ENCODE results near the gene FKBP11. TPM values are rescaled to one million over a fixed set of nuclear protein-coding genes. Genes with fewer than 3 reads are reported as not detected.

FKBP11 gene
- total RNA-seq, 1 experiment from 2014 or later = 21.1 TPM

GRCh38 chr12:48957141-48958048, 32.1 kb upstream of the FKBP11 start, which contains the start of gene ARF3:
ARF3 (minus strand) TSS chr12:48957487; CDS start chr12:48941095, 16,392 bp downstream.
- ChIA-PET POLR2A (interaction anchor here (0.6 to 1.1 kb wide), 3 partner anchors 11 to 38 kb away, joined by 3 to 8 read pairs (median 6); no protein-coding TSS in a partner anchor), CTCF (interaction anchor here (0.6 to 1.0 kb wide), 3 partner anchors 20 to 112 kb away, joined by 3 to 7 read pairs (median 3); partner anchors contain the start of gene WNT1)
- ATAC-seq (peak; percentile 96), DNase-seq (ENCODE audit: low read depth, low spot score) (peak; percentile 72)
- H3K36me3 ChIP-seq (ENCODE audit: control insufficient read depth, insufficient read depth, low read length) = peaks cover 6% of the 10 kb centered on the region; the same call in 1 of the 2 replicates
- H3K27me3 ChIP-seq (ENCODE audit: control insufficient read depth, insufficient read depth, low read length) = no peaks in the 10 kb centered on the region
- no TSS peak for BruUV-seq (replicated peaks)
- intact Hi-C loops (cut with micrococcal nuclease; ENCODE audit: unreplicated experiment) = no loop called here
- TF ChIP-seq CTCF (IDR thresholded peaks at IDR 0.05) = no peak
- peak; percentile 88 for TF ChIP-seq POLR2AphosphoS5 (IDR thresholded peaks at IDR 0.05; ENCODE audit: low read depth, low read length)
- no peak for TF ChIP-seq REST (IDR thresholded peaks at IDR 0.05; ENCODE audit: insufficient read depth in 1 of 2, low read depth in 2 of 2, low read length in 1 of 2)
- TF ChIP-seq TCF7L2 (IDR thresholded peaks at IDR 0.05; ENCODE audit: low read depth, low read length) = no peak
- TF ChIP-seq SIN3A (IDR thresholded peaks at IDR 0.05; ENCODE audit: borderline replicate concordance, insufficient read depth, low read depth, low read length) = peak; percentile 98
- no peaks in the 10 kb centered on the region for H3K9me3 ChIP-seq (ENCODE audit: control insufficient read depth, insufficient read depth, low read depth, low read length)
- peak within 1 kb of the TSS; percentile 92 for H3K27ac ChIP-seq (ENCODE audit: low read length)
- H3K4me1 ChIP-seq (ENCODE audit: control insufficient read depth, insufficient read depth, low read length) = peaks cover 18% of the 10 kb centered on the region
- in situ Hi-C loops (cut with HindIII; ENCODE audit: low pct_unique_long_range_greater_than_20kb, low sequenced_read_pairs) = no loop called here
- H3K4me3 ChIP-seq (ENCODE audit: low read depth in 2 of 2, low read length in 2 of 2) = peak within 1 kb of the TSS; percentile 96

- in situ Hi-C loops (cut with HindIII; ENCODE audit: low pct_unique_long_range_greater_than_20kb, low sequenced_read_pairs) = no loop called here
- intact Hi-C loops (cut with micrococcal nuclease; ENCODE audit: unreplicated experiment) = no loop called here
- BruUV-seq (replicated peaks) = no TSS peak
Measured at GRCh38 chr12:48956279-48957140, 31.2 kb upstream of the FKBP11 start.

More at GRCh38 chr12:48956279-48957140, 31.2 kb upstream of the FKBP11 start:
- Histone ChIP-seq H3K36me3 (ENCODE audit: control insufficient read depth, insufficient read depth, low read length) (peaks cover 6% of the 10 kb centered on the region; the same call in 1 of the 2 replicates), H3K27ac (ENCODE audit: low read length) (peak overlapping the region; percentile 92), H3K9me3 (ENCODE audit: control insufficient read depth, insufficient read depth, low read depth, low read length) (no peaks in the 10 kb centered on the region), H3K4me1 (ENCODE audit: control insufficient read depth, insufficient read depth, low read length) (peaks cover 18% of the 10 kb centered on the region), H3K27me3 (ENCODE audit: control insufficient read depth, insufficient read depth, low read length) (no peaks in the 10 kb centered on the region), H3K4me3 (ENCODE audit: low read depth in 2 of 2, low read length in 2 of 2) (peak overlapping the region; percentile 96)
- ChIA-PET POLR2A (interaction anchor here (1.1 kb wide), 1 partner anchor 12 kb away, joined by 8 read pairs; no protein-coding TSS in a partner anchor), CTCF (interaction anchor here (0.6 to 1.0 kb wide), 2 partner anchors 40 to 111 kb away, joined by 3 to 7 read pairs; no protein-coding TSS in a partner anchor)
- TF ChIP-seq SIN3A (IDR thresholded peaks at IDR 0.05; ENCODE audit: borderline replicate concordance, insufficient read depth, low read depth, low read length) (no peak), CTCF (IDR thresholded peaks at IDR 0.05) (no peak), REST (IDR thresholded peaks at IDR 0.05; ENCODE audit: insufficient read depth in 1 of 2, low read depth in 2 of 2, low read length in 1 of 2) (no peak), POLR2AphosphoS5 (IDR thresholded peaks at IDR 0.05; ENCODE audit: low read depth, low read length) (no peak), TCF7L2 (IDR thresholded peaks at IDR 0.05; ENCODE audit: low read depth, low read length) (no peak)
- peak; percentile 79 for ATAC-seq
- no peak for DNase-seq (ENCODE audit: low read depth, low spot score)
